ENCODE results near the gene WWOX.

The WWOX gene

GRCh38 chr16:78677181-78677731, 577.8 kb downstream of the WWOX start:
- H3K4me3 ChIP-seq (ENCODE audit: low read depth, low read length) = no peak overlapping the region
- DNase-seq (ENCODE audit: low read depth) = no peak
- TF ChIP-seq MAX (IDR thresholded peaks at IDR 0.05; ENCODE audit: low read depth, low read length) (no peak), POLR2A (IDR thresholded peaks at IDR 0.05; ENCODE audit: extremely low read depth, insufficient read length) (no peak), CTCF (IDR thresholded peaks at IDR 0.05; ENCODE audit: low read depth, low read length) (no peak), MYC (IDR thresholded peaks at IDR 0.05; ENCODE audit: low read depth, low read length) (no peak)

- no peak for DNase-seq (ENCODE audit: low read depth)
- no peak overlapping the region for H3K4me3 ChIP-seq (ENCODE audit: low read depth, low read length)
- TF ChIP-seq POLR2A (IDR thresholded peaks at IDR 0.05; ENCODE audit: extremely low read depth, insufficient read length) = no peak
- TF ChIP-seq CTCF (IDR thresholded peaks at IDR 0.05; ENCODE audit: low read depth, low read length) = no peak
- TF ChIP-seq MYC (IDR thresholded peaks at IDR 0.05; ENCODE audit: low read depth, low read length) = no peak
- TF ChIP-seq MAX (IDR thresholded peaks at IDR 0.05; ENCODE audit: low read depth, low read length) = no peak
These were observed 580.1 kb downstream of the WWOX start for GRCh38 chr16:78679546-78679945.

- TF ChIP-seq CTCF (IDR thresholded peaks at IDR 0.05; ENCODE audit: low read depth, low read length) (no peak), MYC (IDR thresholded peaks at IDR 0.05; ENCODE audit: low read depth, low read length) (no peak), MAX (IDR thresholded peaks at IDR 0.05; ENCODE audit: low read depth, low read length) (no peak), POLR2A (IDR thresholded peaks at IDR 0.05; ENCODE audit: extremely low read depth, insufficient read length) (no peak)
- no peak for DNase-seq (ENCODE audit: low read depth)
- no peak overlapping the region for H3K4me3 ChIP-seq (ENCODE audit: low read depth, low read length)
These were observed 582.3 kb downstream of the WWOX start for GRCh38 chr16:78681743-78682142.

GRCh38 chr16:78684030-78684611, 584.7 kb downstream of the WWOX start:
- peak; percentile 5 for DNase-seq (ENCODE audit: low read depth)
- TF ChIP-seq CTCF (IDR thresholded peaks at IDR 0.05; ENCODE audit: low read depth, low read length) (no peak), POLR2A (IDR thresholded peaks at IDR 0.05; ENCODE audit: extremely low read depth, insufficient read length) (no peak), MAX (IDR thresholded peaks at IDR 0.05; ENCODE audit: low read depth, low read length) (no peak)
- no peak overlapping the region for H3K4me3 ChIP-seq (ENCODE audit: low read depth, low read length)

GRCh38 chr16:78684655-78685375, 585.4 kb downstream of the WWOX start:
- TF ChIP-seq POLR2A (IDR thresholded peaks at IDR 0.05; ENCODE audit: extremely low read depth, insufficient read length) (no peak), MYC (IDR thresholded peaks at IDR 0.05; ENCODE audit: low read depth, low read length) (no peak), MAX (IDR thresholded peaks at IDR 0.05; ENCODE audit: low read depth, low read length) (no peak), CTCF (IDR thresholded peaks at IDR 0.05; ENCODE audit: low read depth, low read length) (no peak)
- no peak overlapping the region for H3K4me3 ChIP-seq (ENCODE audit: low read depth, low read length)
- DNase-seq (ENCODE audit: low read depth) = no peak

Measured in NB4 (cell line).